Suprapubic skin (tissue), 3 donors: ENCODE data around the gene SUGP1.

Experiments
- CTCF ChIP-seq, 2 donors: fragments of 200-600 bp in 1 of 2; fragments of 450-650 bp in 1 of 2; sonication (generic) in 1 of 2; IDR thresholded peaks; one replicate each; pipeline ENCODE4 v1.5.1; 2016 to 2019; ENCODE audit warnings: antibody characterized with exemption in 2 of 2, mild to moderate bottlenecking in 1 of 2, moderate library complexity in 1 of 2
- POLR2AphosphoS5 ChIP-seq, 3 donors: sonication (generic); formaldehyde crosslinking; IDR thresholded peaks; one replicate each; pipeline ENCODE4 v1.6.1; 2017; ENCODE audit warnings: antibody characterized with exemption in 3 of 3

GRCh38 chr19:19356500-19356899 is 36.2 kb upstream of the SUGP1 start:
- TF ChIP-seq POLR2AphosphoS5 (IDR thresholded peaks at IDR 0.05) (no peak), CTCF (IDR thresholded peaks at IDR 0.05) (no peak)
